GM12801 (cell line): Measurements from ENCODE around the gene CORIN.

ENCODE experiments used
- TF ChIP-seq, protein P1 (sequence below): IDR thresholded peaks from one replicate; pipeline ENCODE4 v1.5.1; 2011; ENCODE audit warnings: control low read depth; ENCODE audit not compliant: insufficient read length; ENCODE audit errors: extremely low read depth

The CORIN gene

DNA sequence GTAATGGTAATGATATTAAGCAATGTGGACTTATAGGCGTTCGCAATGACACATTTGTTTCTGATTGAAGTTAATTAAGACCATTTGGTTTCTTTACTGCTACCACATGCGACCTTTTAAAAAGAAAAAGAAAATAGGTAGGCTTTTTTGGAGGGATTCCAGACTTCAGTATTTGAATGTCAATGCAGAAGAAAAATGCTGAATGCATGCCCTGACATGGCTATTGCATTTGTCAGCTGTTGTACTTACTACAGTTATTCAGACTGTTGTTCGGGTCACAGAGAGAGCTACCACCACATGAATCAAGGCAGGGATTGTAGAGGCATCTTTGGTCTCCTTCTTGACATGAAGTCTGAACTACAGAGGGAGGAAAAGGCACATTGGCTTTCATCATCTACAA, 163.7 kb downstream of the CORIN start:
- TF ChIP-seq, protein P1, sequence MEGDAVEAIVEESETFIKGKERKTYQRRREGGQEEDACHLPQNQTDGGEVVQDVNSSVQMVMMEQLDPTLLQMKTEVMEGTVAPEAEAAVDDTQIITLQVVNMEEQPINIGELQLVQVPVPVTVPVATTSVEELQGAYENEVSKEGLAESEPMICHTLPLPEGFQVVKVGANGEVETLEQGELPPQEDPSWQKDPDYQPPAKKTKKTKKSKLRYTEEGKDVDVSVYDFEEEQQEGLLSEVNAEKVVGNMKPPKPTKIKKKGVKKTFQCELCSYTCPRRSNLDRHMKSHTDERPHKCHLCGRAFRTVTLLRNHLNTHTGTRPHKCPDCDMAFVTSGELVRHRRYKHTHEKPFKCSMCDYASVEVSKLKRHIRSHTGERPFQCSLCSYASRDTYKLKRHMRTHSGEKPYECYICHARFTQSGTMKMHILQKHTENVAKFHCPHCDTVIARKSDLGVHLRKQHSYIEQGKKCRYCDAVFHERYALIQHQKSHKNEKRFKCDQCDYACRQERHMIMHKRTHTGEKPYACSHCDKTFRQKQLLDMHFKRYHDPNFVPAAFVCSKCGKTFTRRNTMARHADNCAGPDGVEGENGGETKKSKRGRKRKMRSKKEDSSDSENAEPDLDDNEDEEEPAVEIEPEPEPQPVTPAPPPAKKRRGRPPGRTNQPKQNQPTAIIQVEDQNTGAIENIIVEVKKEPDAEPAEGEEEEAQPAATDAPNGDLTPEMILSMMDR: no peak

DNA sequence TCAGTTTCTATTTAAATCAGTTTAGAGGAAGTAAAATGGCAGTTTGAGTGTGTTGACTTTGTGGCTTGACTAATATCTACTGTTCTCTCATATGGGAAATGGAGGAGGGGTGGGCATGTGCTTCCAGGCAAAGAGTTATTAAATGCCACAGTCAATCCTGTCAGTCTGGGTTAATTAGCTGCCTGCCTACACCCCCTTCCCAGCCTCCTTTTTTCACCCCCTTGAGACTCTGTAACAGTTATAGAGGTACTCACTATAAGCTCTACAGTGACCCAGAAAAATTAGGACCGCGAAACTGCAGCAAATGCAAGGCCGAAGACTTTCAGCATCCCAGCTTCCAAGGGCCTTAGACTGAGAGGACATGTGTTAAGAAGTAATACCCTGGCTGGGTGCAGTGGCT, 165.2 kb downstream of the CORIN start:
- TF ChIP-seq, protein P1: no peak

DNA sequence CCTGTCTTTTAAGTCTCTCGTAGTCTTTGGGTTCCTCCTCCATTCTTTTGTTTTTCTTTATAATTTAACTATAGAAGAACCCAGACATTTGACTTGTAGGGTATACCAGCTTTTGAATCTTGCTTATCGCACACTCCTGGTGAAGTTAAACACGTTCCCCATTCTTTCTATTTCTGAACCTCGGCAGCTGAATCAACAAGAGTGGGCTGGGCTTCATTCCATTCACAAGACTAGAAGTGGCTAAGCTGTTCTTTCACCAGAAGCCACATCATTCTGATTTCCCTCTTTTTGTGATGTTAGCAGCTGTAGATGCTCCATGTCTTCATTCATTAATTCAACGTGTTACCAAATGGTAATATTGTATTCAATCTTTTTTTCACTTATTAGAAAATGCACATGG, 167.9 kb downstream of the CORIN start:
- TF ChIP-seq, protein P1: no peak

- TF ChIP-seq, protein P1: no peak
Measured at GRCh38 chr4:47668810-47669408, 169.0 kb downstream of the CORIN start.

GRCh38 chr4:47668256-47668655, 169.6 kb downstream of the CORIN start:
- TF ChIP-seq, protein P1: no peak

DNA sequence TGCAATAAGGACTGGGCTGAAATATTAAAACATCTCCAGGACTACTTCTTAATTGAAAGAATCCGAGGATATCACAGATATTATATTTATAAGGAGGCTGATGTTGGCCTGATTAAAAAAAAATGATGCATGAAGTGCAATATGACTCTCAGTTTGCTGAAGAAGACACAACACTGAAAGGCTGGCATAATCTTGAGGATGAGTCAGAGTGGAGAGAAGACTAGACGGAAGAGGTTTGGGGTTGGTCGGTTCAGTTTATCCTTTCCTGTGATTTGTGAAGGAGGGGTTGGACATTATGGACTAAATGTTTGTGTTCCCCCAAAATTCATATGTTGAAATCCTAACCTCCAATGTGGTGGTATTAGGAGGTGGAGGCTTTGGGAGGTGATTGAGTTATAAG, 170.3 kb downstream of the CORIN start:
- TF ChIP-seq, protein P1: no peak

GRCh38 chr4:47664051-47664826, 173.6 kb downstream of the CORIN start:
- TF ChIP-seq, protein P1: no peak
